Breast epithelium (tissue), 3 donors: ENCODE measurements around the gene KIF6.

Experiments used
- CTCF ChIP-seq, 3 donors: fragments of 450-650 bp; IDR thresholded peaks; one replicate each; pipeline ENCODE4 v1.5.1; 2016 to 2017; ENCODE audit warnings: antibody characterized with exemption in 3 of 3, mild to moderate bottlenecking in 3 of 3, moderate library complexity in 3 of 3
- POLR2A ChIP-seq: fragments of 450-650 bp; IDR thresholded peaks from one replicate; pipeline ENCODE4 v1.6.1; 2016; ENCODE audit warnings: antibody characterized with exemption, mild to moderate bottlenecking, moderate library complexity
- POLR2AphosphoS5 ChIP-seq, 3 donors: sonication (generic); formaldehyde crosslinking; IDR thresholded peaks; one replicate each; pipeline ENCODE4 v1.6.1; 2017; ENCODE audit warnings: antibody characterized with exemption in 3 of 3

GRCh38 chr6:39634646-39635341, 90.4 kb downstream of the KIF6 start:
- TF ChIP-seq CTCF (IDR thresholded peaks at IDR 0.05), result no peak
- TF ChIP-seq POLR2A, result no peak
- TF ChIP-seq POLR2AphosphoS5 (IDR thresholded peaks at IDR 0.05), result no peak
